ENCODE data around the gene C1QTNF7.

Gene C1QTNF7

DNA sequence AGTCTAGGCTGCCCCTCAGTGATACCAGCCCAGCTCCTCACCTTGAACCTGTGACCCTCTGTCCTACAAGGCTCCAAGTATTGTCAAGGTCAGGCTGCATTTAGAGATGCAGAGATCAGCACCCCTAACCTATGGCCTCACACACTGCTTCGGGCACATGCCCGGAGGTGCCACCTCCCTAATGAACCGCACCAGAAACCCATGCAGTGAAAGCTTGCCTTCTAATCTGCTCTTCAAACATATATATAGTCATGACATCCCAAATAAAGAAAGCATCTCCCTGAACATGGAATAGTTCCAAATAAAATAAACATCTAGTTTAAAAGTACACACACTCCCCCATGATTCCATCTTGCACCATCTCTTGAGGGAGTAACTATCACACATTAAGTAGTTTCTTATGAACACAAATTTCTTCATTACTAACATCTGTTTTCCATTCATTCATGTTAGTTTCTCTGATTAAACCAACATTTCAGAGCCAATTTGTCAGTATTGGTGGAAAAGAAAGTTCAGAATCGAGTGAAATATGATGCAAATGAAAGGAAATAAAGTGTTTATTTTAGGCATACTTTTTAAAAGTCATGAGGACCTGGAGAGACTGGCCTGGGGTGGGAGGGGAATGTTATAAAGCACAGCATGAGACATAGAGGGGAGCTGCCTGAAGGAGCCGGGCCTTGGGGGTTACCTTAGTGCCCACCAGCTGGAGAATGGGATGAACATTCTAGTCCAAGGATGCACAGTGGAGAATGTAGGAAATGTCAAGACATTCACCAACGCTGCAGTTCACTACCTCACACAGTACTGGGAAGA lies 61.0 kb downstream of the C1QTNF7 start:
- no peak for DNase-seq
- TF ChIP-seq POLR2A (IDR thresholded peaks at IDR 0.05; ENCODE audit: low read length) (no peak), GATA1 (IDR thresholded peaks at IDR 0.05; ENCODE audit: low read depth, low read length) (no peak)

GRCh38 chr4:15489551-15489950 lies 61.7 kb downstream of the C1QTNF7 start:
- DNase-seq, result no peak
- TF ChIP-seq GATA1 (IDR thresholded peaks at IDR 0.05; ENCODE audit: low read depth, low read length) (no peak), POLR2A (IDR thresholded peaks at IDR 0.05; ENCODE audit: low read length) (no peak)

- TF ChIP-seq GATA1 (IDR thresholded peaks at IDR 0.05; ENCODE audit: low read depth, low read length), result no peak
- TF ChIP-seq POLR2A (IDR thresholded peaks at IDR 0.05; ENCODE audit: low read length), result no peak
- no peak for DNase-seq
Observed at GRCh38 chr4:15493411-15493810, 65.6 kb downstream of the C1QTNF7 start.

- TF ChIP-seq POLR2A (IDR thresholded peaks at IDR 0.05; ENCODE audit: low read length) (no peak), GATA1 (IDR thresholded peaks at IDR 0.05; ENCODE audit: low read depth, low read length) (no peak)
- no peak for DNase-seq
Observed at GRCh38 chr4:15495621-15496020, 67.8 kb downstream of the C1QTNF7 start.

All from erythroblast (primary cell).